Measurements from ENCODE around the gene MBD6.

- TF ChIP-seq CTCF (IDR thresholded peaks at IDR 0.05), result no peak
- no peak for TF ChIP-seq EZH2phosphoT487 (IDR thresholded peaks at IDR 0.05)
- no peak for TF ChIP-seq EZH2 (IDR thresholded peaks at IDR 0.05)
Observed at GRCh38 chr12:57497223-57498131, 25.1 kb upstream of the MBD6 start.

Measured in neural progenitor cell (in vitro differentiated cells).